ENCODE data around the gene CROCC2. TPM values are rescaled to one million over a fixed set of nuclear protein-coding genes. Genes with fewer than 3 reads are reported as not detected.

Gene CROCC2
- total RNA-seq, 2 experiments from 2014 or later = not detected

DNA sequence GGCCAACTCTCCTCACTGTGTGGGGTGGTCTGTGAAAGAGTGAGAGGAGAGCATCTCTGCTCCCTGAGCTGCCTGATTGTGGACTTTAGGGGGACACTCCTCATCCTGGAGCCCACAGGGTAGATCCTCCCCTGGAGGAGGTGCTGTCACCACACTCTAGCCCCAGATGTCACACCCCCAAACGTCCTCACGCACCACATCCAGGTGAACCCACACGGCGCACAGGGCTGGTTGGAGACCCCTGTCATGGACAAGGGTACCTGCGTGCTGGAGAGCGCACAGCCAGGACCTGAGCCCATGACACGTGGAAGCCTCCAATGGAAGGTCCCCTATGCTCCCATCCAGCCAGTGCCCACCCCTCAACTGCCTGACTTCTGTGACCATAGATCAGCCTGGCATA is 27.0 kb upstream of the CROCC2 start:
- peaks cover 7% of the 10 kb centered on the region for H3K27me3 Mint-ChIP-seq
- CTCF ChIA-PET = no interaction called here
- H3K36me3 Mint-ChIP-seq (ENCODE audit: low read depth) = no peaks in the 10 kb centered on the region
- no peaks in the 10 kb centered on the region for H3K4me1 Mint-ChIP-seq
- DNase-seq = no peak
- H3K9me3 Mint-ChIP-seq = no peaks in the 10 kb centered on the region
- H3K27ac Mint-ChIP-seq = no peak overlapping the region
- POLR2A ChIA-PET = no interaction called here
- H3K4me3 Mint-ChIP-seq = no peak overlapping the region

DNA sequence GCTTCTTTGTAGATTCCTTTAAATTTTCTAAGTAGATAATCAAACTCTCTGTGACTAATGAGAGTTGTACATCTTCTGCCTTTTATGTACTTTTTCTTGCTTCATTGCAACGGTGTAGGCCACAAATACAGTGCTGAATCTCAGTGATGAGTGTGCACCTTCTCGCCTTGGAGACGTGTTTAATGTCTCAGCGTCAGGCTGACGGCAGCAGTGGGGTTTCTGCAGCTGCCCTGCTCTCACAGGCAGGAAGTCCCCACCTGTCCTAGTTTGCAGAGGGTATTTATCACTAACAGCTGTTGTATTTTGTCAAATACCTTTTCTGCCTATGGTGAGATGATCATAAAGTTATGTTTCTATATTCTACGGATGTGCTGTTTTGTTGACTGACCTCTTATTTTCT is 24.2 kb upstream of the CROCC2 start:
- no peaks in the 10 kb centered on the region for H3K9me3 Mint-ChIP-seq
- H3K27me3 Mint-ChIP-seq = peaks cover 7% of the 10 kb centered on the region
- POLR2A ChIA-PET = no interaction called here
- no peak for DNase-seq
- H3K4me1 Mint-ChIP-seq = no peaks in the 10 kb centered on the region
- H3K36me3 Mint-ChIP-seq (ENCODE audit: low read depth) = no peaks in the 10 kb centered on the region
- CTCF ChIA-PET = interaction anchor here (1.3 kb wide), 1 partner anchor 8 kb away, joined by 3 read pairs; no protein-coding TSS in a partner anchor
- no peak overlapping the region for H3K4me3 Mint-ChIP-seq
- no peak overlapping the region for H3K27ac Mint-ChIP-seq

GRCh38 chr2:240884221-240884620 is 21.9 kb upstream of the CROCC2 start:
- H3K4me1 Mint-ChIP-seq = no peaks in the 10 kb centered on the region

DNA sequence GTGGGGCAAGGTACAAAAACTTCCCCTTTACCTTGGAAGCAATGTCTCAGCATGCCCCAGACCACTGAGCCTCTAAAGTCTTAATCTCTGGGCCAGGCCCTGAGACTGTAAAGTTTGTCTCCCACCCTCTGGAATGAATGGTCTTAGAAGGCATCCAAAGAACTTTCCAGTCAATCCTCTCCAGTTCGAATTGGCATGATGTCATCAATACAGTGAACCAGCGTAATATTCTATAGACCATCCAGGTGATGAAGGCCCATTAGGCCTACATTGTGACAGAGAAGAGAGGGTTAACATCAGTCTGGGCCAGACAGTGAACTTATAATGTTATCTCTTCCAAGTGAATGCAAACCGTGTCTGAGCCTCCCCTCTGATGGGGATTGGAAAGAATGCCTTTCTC is 21.4 kb upstream of the CROCC2 start:
- no peaks in the 10 kb centered on the region for H3K9me3 Mint-ChIP-seq
- no peaks in the 10 kb centered on the region for H3K36me3 Mint-ChIP-seq (ENCODE audit: low read depth)
- H3K27me3 Mint-ChIP-seq = peaks cover 7% of the 10 kb centered on the region
- no peaks in the 10 kb centered on the region for H3K4me1 Mint-ChIP-seq
- POLR2A ChIA-PET = no interaction called here
- no peak overlapping the region for H3K27ac Mint-ChIP-seq
- CTCF ChIA-PET = interaction anchor here (0.6 kb wide), 1 partner anchor 272 kb away, joined by 4 read pairs; no protein-coding TSS in a partner anchor
- H3K4me3 Mint-ChIP-seq = no peak overlapping the region
- DNase-seq = no peak

More at GRCh38 chr2:240884221-240884620, 21.9 kb upstream of the CROCC2 start:
- H3K9me3 Mint-ChIP-seq = no peaks in the 10 kb centered on the region
- H3K27ac Mint-ChIP-seq = no peak overlapping the region
- peaks cover 7% of the 10 kb centered on the region for H3K27me3 Mint-ChIP-seq
- H3K36me3 Mint-ChIP-seq (ENCODE audit: low read depth) = no peaks in the 10 kb centered on the region
- ChIA-PET CTCF (no interaction called here), POLR2A (no interaction called here)
- DNase-seq = no peak
- H3K4me3 Mint-ChIP-seq = no peak overlapping the region

GRCh38 chr2:240885566-240885965 is 20.6 kb upstream of the CROCC2 start:
- no peaks in the 10 kb centered on the region for H3K4me1 Mint-ChIP-seq
- H3K36me3 Mint-ChIP-seq (ENCODE audit: low read depth) = no peaks in the 10 kb centered on the region
- ChIA-PET POLR2A (no interaction called here), CTCF (interaction anchor here (0.6 kb wide), 1 partner anchor 273 kb away, joined by 4 read pairs; no protein-coding TSS in a partner anchor)
- H3K4me3 Mint-ChIP-seq = no peak overlapping the region
- DNase-seq = no peak
- H3K9me3 Mint-ChIP-seq = no peaks in the 10 kb centered on the region
- H3K27ac Mint-ChIP-seq = no peak overlapping the region
- H3K27me3 Mint-ChIP-seq = peaks cover 7% of the 10 kb centered on the region

DNA sequence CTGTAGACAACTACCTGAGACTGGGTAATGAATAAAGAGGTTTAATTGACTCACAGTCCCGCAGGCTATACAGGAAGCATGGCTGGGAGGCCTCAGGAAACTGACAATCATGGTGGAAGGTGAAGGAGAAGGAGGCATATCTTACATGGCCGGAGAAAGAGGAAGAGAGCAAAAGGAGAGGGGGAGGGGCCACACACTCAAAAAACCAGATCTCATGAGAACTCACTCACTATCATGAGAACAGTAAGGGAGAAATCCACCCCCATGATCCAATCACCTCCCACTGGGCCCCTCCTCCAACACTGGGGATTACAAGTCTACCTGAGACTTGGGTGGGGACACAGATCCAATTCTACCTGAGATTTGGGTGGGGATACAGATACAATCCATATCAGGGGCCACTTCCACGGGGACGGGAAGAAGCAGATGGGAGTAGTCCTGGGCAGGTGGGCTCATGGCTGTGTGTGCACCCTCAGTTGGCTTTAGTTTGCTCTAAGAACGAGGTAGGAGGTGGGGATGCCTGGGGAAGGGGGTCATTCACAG is 20.0 kb upstream of the CROCC2 start:
- ChIA-PET POLR2A (no interaction called here), CTCF (no interaction called here)
- Mint-ChIP-seq H3K36me3 (ENCODE audit: low read depth) (no peaks in the 10 kb centered on the region), H3K4me1 (no peaks in the 10 kb centered on the region), H3K27ac (no peak overlapping the region), H3K27me3 (peaks cover 6% of the 10 kb centered on the region), H3K4me3 (no peak overlapping the region), H3K9me3 (no peaks in the 10 kb centered on the region)
- DNase-seq = no peak

DNA sequence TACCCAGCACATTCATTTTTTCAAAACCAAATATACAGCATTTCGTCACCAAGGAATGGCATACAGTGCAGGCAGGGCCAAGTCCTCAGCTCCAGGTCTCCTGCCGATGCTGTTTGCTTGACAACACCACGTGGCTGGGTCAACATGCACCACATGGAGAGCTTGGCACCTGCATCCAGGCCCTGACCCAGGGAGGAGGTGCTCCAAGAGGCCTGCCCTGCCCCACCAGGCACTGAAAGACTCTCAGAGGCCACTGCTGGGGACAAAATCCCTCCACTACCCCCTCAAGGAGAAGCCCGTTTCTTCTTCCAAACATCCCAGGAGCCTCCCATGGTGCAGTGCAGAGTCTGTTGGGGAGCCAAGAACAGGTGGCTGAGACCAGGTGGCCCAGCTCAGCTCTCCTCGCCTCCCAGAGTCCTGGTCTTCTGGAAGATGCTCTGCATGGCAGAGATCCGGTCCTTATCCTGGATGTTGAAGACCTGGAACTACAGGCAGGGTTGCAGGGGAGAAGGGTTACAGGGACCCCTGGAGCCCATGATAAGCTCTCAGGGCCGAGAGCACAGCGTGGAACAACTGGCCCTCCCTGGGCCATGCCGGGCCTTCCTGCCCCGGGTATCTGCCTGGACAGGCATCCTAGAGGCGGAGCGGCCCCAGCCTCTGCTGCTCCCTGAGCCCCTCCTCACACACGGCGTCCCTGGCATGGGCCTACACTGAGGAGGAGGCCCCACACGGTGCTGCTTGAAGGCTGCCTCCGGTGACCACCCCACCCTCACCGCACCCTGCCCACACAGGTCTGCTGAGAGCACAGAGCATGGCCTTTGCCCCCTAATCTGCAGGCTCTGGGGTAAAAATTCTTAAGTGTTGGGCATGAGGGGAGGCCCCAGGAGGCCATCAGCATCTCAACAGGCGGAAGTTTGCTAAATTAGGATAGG is 19.2 kb upstream of the CROCC2 start:
- H3K27ac Mint-ChIP-seq = no peak overlapping the region
- no peaks in the 10 kb centered on the region for H3K36me3 Mint-ChIP-seq (ENCODE audit: low read depth)
- H3K4me1 Mint-ChIP-seq = no peaks in the 10 kb centered on the region
- H3K27me3 Mint-ChIP-seq = peaks cover 2% of the 10 kb centered on the region
- DNase-seq = no peak
- no peaks in the 10 kb centered on the region for H3K9me3 Mint-ChIP-seq
- H3K4me3 Mint-ChIP-seq = no peak overlapping the region
- ChIA-PET CTCF (no interaction called here), POLR2A (no interaction called here)

- CTCF ChIA-PET = no interaction called here
- Mint-ChIP-seq H3K4me3 (no peak overlapping the region), H3K36me3 (ENCODE audit: low read depth) (no peaks in the 10 kb centered on the region), H3K27ac (no peak overlapping the region), H3K27me3 (no peaks in the 10 kb centered on the region), H3K4me1 (no peaks in the 10 kb centered on the region), H3K9me3 (no peaks in the 10 kb centered on the region)
- DNase-seq = no peak
- POLR2A ChIA-PET = no interaction called here
These were observed 18.5 kb upstream of the CROCC2 start for GRCh38 chr2:240887631-240888030.

DNA sequence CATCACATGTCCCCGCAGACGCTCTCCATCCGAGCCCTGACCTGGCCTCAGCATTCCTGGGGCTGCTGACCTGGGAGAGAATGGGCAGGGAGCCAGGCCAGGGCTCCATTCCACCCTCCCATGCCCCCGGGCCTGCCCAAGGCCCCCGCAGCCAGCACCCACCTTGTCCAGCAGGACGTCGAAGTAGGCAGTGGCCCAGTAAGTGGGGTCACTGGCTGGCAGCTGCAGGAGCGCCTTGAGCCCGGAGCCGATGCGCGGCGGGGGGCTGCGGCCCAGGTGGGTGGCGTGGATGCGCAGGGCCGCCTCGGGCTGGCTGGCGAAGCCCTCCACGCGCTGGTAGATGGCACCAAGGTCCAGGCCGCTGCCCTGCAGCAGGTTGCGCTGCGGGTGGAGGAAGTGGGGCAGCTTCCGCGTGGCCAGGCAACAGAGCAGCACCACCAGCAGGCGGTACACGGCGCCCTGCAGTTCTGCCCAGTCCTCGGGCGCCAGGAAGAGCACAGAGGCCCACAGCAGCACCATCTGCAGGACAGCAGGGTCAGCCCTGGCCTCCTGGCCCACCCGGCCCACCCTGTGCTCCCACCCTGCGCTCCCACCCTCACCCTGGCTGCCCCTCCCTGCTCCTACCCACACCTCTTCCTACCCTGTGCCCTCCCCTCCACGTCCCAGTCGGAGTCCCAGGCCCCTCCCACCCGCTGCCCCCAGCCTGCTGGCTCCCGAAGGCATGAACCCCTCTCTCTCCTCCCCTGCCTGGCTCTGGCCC is 17.8 kb upstream of the CROCC2 start:
- CTCF ChIA-PET = no interaction called here
- Mint-ChIP-seq H3K4me3 (no peak overlapping the region), H3K27me3 (no peaks in the 10 kb centered on the region), H3K4me1 (no peaks in the 10 kb centered on the region), H3K36me3 (ENCODE audit: low read depth) (no peaks in the 10 kb centered on the region), H3K9me3 (no peaks in the 10 kb centered on the region), H3K27ac (no peak overlapping the region)
- no peak for DNase-seq
- POLR2A ChIA-PET = no interaction called here

GRCh38 chr2:240888890-240889573 is 17.1 kb upstream of the CROCC2 start:
- ChIA-PET CTCF (no interaction called here), POLR2A (no interaction called here)
- Mint-ChIP-seq H3K4me1 (no peaks in the 10 kb centered on the region), H3K36me3 (ENCODE audit: low read depth) (no peaks in the 10 kb centered on the region), H3K27me3 (no peaks in the 10 kb centered on the region), H3K9me3 (no peaks in the 10 kb centered on the region), H3K27ac (no peak overlapping the region), H3K4me3 (no peak overlapping the region)
- no peak for DNase-seq

- no peaks in the 10 kb centered on the region for H3K4me1 Mint-ChIP-seq
- H3K36me3 Mint-ChIP-seq (ENCODE audit: low read depth) = no peaks in the 10 kb centered on the region
- H3K4me3 Mint-ChIP-seq = no peak overlapping the region
- POLR2A ChIA-PET = no interaction called here
- H3K9me3 Mint-ChIP-seq = no peaks in the 10 kb centered on the region
- H3K27me3 Mint-ChIP-seq = no peaks in the 10 kb centered on the region
- CTCF ChIA-PET = interaction anchor here (0.9 kb wide), 1 partner anchor 9 kb away, joined by 3 read pairs; no protein-coding TSS in a partner anchor
- no peak for DNase-seq
- no peak overlapping the region for H3K27ac Mint-ChIP-seq
These were observed 16.3 kb upstream of the CROCC2 start for GRCh38 chr2:240889601-240890560.

DNA sequence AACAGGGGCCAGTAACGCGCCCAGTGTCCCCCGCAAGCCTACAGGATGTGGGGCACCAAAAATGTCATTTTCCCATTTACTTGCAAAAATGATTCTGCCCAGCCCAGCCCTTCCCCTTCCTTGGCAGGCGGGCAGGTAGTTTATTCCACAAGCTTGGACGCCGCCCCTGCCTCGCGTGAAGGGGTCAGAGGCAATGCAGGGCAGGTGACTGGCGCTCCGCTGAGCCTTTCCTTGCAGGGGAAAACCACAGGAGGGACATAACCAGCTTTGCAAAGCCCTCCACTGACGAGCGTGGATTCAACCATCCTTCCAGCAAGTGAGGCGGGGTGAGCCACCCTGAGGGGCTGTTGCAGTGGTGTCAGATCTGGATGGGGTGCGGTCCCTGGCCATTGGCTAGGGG is 15.4 kb upstream of the CROCC2 start:
- no peaks in the 10 kb centered on the region for H3K9me3 Mint-ChIP-seq
- H3K27me3 Mint-ChIP-seq = no peaks in the 10 kb centered on the region
- DNase-seq = no peak
- H3K36me3 Mint-ChIP-seq (ENCODE audit: low read depth) = no peaks in the 10 kb centered on the region
- H3K27ac Mint-ChIP-seq = no peak overlapping the region
- ChIA-PET CTCF (interaction anchor here (0.9 kb wide), 1 partner anchor 9 kb away, joined by 3 read pairs; no protein-coding TSS in a partner anchor), POLR2A (no interaction called here)
- no peaks in the 10 kb centered on the region for H3K4me1 Mint-ChIP-seq
- no peak overlapping the region for H3K4me3 Mint-ChIP-seq

Data from activated CD4-positive, alpha-beta T cell treated with anti-CD3 and anti-CD28 coated beads, Interleukin-2, amount 10 ng/mL, durations not matched to agents 7 days and 5 days (primary cell).